Small intestine (tissue), 7 donors: ENCODE measurements around the gene ERG28. TPM values are rescaled to one million over a fixed set of nuclear protein-coding genes. Genes with fewer than 3 reads are reported as not detected.

ENCODE experiments used
- DNase-seq, 2 donors: peaks; one replicate each; pipeline versions ENCODE4 v3.0.0 to v3.0.0-alpha.2; 2013
- FAIRE-seq: peaks from 2 replicates; lab custom pipeline; 2012; peaks lifted over from hg19 to GRCh38; lab: Jason Lieb, UNC
- H3K27ac ChIP-seq, 3 donors: one replicate each; pipeline ENCODE4 v1.5.1; 2013; ENCODE audit warnings: low read length in 2 of 3, mild to moderate bottlenecking in 2 of 3, control low read depth in 1 of 3, inconsistent platforms in 1 of 3, low read depth in 1 of 3, moderate library complexity in 1 of 3
- H3K27me3 ChIP-seq, 3 donors: one replicate each; pipeline ENCODE4 v1.6.1; 2013; ENCODE audit warnings: low read length in 3 of 3, inconsistent platforms in 1 of 3; ENCODE audit not compliant: control insufficient read depth in 3 of 3, insufficient read depth in 3 of 3
- H3K36me3 ChIP-seq, 3 donors: one replicate each; pipeline ENCODE4 v1.6.1; 2013; ENCODE audit warnings: low read length in 3 of 3, inconsistent platforms in 1 of 3, low read depth in 1 of 3, mild to moderate bottlenecking in 1 of 3, moderate library complexity in 1 of 3; ENCODE audit not compliant: control insufficient read depth in 3 of 3, insufficient read depth in 2 of 3
- H3K4me1 ChIP-seq, 3 donors: one replicate each; pipeline ENCODE4 v1.6.1; 2013; ENCODE audit warnings: low read length in 2 of 3, inconsistent platforms in 1 of 3, low read depth in 1 of 3, mild to moderate bottlenecking in 1 of 3, moderate library complexity in 1 of 3; ENCODE audit not compliant: control insufficient read depth in 3 of 3, insufficient read depth in 2 of 3
- H3K4me3 ChIP-seq, 3 donors: one replicate each; pipeline ENCODE4 v1.5.1; 2013; ENCODE audit warnings: low read length in 3 of 3, control low read depth in 1 of 3, inconsistent platforms in 1 of 3, low read depth in 1 of 3, mild to moderate bottlenecking in 1 of 3, moderate library complexity in 1 of 3
- H3K9me3 ChIP-seq, 2 donors: one replicate each; pipeline ENCODE4 v1.6.1; 2013; ENCODE audit warnings: low read depth in 1 of 2, low read length in 1 of 2; ENCODE audit not compliant: control insufficient read depth in 2 of 2, insufficient read depth in 1 of 2
- WGBS, 3 donors: extraction: QIAGEN DNeasy Blood & Tissue Kit; methylation state at CpG; one replicate each; pipeline ENCODE4 v1.1.7; 2013; 5-methylcytosine and 5-hydroxymethylcytosine counted together
- polyA plus RNA-seq, 4 donors: library from polyadenylated mRNA; stranded (reverse) in 3 of 4; unstranded in 1 of 4; fragments of 200-250 nt in 3 of 4; fragments of 120-200 nt in 1 of 4; gene quantifications; one replicate each; pipeline versions ENCODE4 v1.2.1 to v1.2.3, GENCODE V29; 2013
- donor health status: healthy with polysubstance abuse.
- donor health status: control.
- donor health status: control.
- donor health status: Bipolar disorder and iron deficiency.
- donor health status: healthy.

Gene ERG28
- polyA plus RNA-seq, 4 donors: 4.1 to 26.8 (median 14.0) TPM

GRCh38 chr14:75628816-75629215, 31.9 kb downstream of the ERG28 start:
- DNase-seq (no peak), FAIRE-seq (no peak)
- Histone ChIP-seq H3K4me3 (no peak overlapping the region), H3K9me3 (no peaks in the 10 kb centered on the region), H3K4me1 (peaks cover 0 to 29% (median 2%) of the 10 kb centered on the region in 3 donors), H3K36me3 (peaks cover 0 to 2% (median 0%) of the 10 kb centered on the region in 3 donors), H3K27ac (no peak overlapping the region), H3K27me3 (no peaks in the 10 kb centered on the region)
- 77 to 93% (median 81%) methylated on average over 3 of the region's 3 CpGs for WGBS, 3 donors

- 43 to 64% (median 57%) methylated on average over 4 of the region's 4 CpGs for WGBS, 3 donors
- Histone ChIP-seq H3K27me3 (no peaks in the 10 kb centered on the region), H3K4me3 (no peak overlapping the region), H3K27ac (peak overlapping the region in 1 of 3 donors; percentile 48), H3K4me1 (peaks cover 0 to 31% (median 2%) of the 10 kb centered on the region in 3 donors), H3K36me3 (peaks cover 0 to 2% (median 0%) of the 10 kb centered on the region in 3 donors), H3K9me3 (no peaks in the 10 kb centered on the region)
- FAIRE-seq (no peak), DNase-seq (peak; percentile 68 to 80)
Observed at GRCh38 chr14:75627406-75627805, 33.3 kb downstream of the ERG28 start.

GRCh38 chr14:75626863-75627262, 33.8 kb downstream of the ERG28 start:
- Histone ChIP-seq H3K27ac (no peak overlapping the region), H3K27me3 (no peaks in the 10 kb centered on the region), H3K4me3 (no peak overlapping the region), H3K4me1 (peaks cover 0 to 36% (median 2%) of the 10 kb centered on the region in 3 donors), H3K9me3 (no peaks in the 10 kb centered on the region), H3K36me3 (peaks cover 0 to 2% (median 0%) of the 10 kb centered on the region in 3 donors)
- WGBS, 3 donors: 50 to 63% (median 52%) methylated on average over 3 of the region's 3 CpGs
- no peak for DNase-seq
- no peak for FAIRE-seq

- H3K27me3 ChIP-seq: no peaks in the 10 kb centered on the region
- FAIRE-seq (no peak), DNase-seq (no peak)
- peaks cover 0 to 2% (median 0%) of the 10 kb centered on the region in 3 donors for H3K36me3 ChIP-seq
- no peak overlapping the region for H3K27ac ChIP-seq
- WGBS, 3 donors: 93 to 99% (median 97%) methylated on average over 3 of the region's 3 CpGs
- peaks cover 0 to 40% (median 5%) of the 10 kb centered on the region in 3 donors for H3K4me1 ChIP-seq
- no peak overlapping the region for H3K4me3 ChIP-seq
- H3K9me3 ChIP-seq: no peaks in the 10 kb centered on the region
Observed at GRCh38 chr14:75626396-75626795, 34.3 kb downstream of the ERG28 start.

GRCh38 chr14:75625034-75625433, 35.6 kb downstream of the ERG28 start:
- peaks cover 3 to 37% (median 5%) of the 10 kb centered on the region in 3 donors for H3K4me1 ChIP-seq
- no peaks in the 10 kb centered on the region for H3K27me3 ChIP-seq
- FAIRE-seq (no peak), DNase-seq (no peak)
- no peak overlapping the region for H3K4me3 ChIP-seq
- H3K9me3 ChIP-seq: no peaks in the 10 kb centered on the region
- peaks cover 0 to 2% (median 0%) of the 10 kb centered on the region in 3 donors for H3K36me3 ChIP-seq
- 87 to 93% (median 90%) methylated on average over 3 of the region's 3 CpGs for WGBS, 3 donors
- no peak overlapping the region for H3K27ac ChIP-seq

GRCh38 chr14:75619548-75619947, 41.1 kb downstream of the ERG28 start:
- DNase-seq: no peak
- peaks cover 3 to 30% (median 4%) of the 10 kb centered on the region in 3 donors for H3K4me1 ChIP-seq
- H3K4me3 ChIP-seq: no peak overlapping the region
- peak overlapping the region in 2 of 3 donors; percentile 49 to 61 for H3K27ac ChIP-seq
- no peaks in the 10 kb centered on the region for H3K27me3 ChIP-seq
- H3K9me3 ChIP-seq: no peaks in the 10 kb centered on the region
- 81 to 95% (median 85%) methylated on average over 1 of the region's 1 CpG for WGBS, 3 donors
- H3K36me3 ChIP-seq: peaks cover 0 to 2% (median 0%) of the 10 kb centered on the region in 3 donors
- FAIRE-seq: no peak

- WGBS, 3 donors: 60 to 66% (median 64%) methylated on average over 4 of the region's 4 CpGs
- Histone ChIP-seq H3K36me3 (peaks cover 0 to 2% (median 2%) of the 10 kb centered on the region in 3 donors), H3K27me3 (no peaks in the 10 kb centered on the region), H3K9me3 (no peaks in the 10 kb centered on the region), H3K27ac (peak overlapping the region in 1 of 3 donors; percentile 22), H3K4me3 (no peak overlapping the region), H3K4me1 (peaks cover 0 to 8% (median 3%) of the 10 kb centered on the region in 3 donors)
- DNase-seq (no peak), FAIRE-seq (no peak)
Observed at GRCh38 chr14:75615200-75615599, 45.5 kb downstream of the ERG28 start.

GRCh38 chr14:75614179-75614578, 46.5 kb downstream of the ERG28 start:
- 66 to 71% (median 68%) methylated on average over 4 of the region's 4 CpGs for WGBS, 3 donors
- Histone ChIP-seq H3K9me3 (no peaks in the 10 kb centered on the region), H3K27ac (no peak overlapping the region), H3K4me1 (no peaks in the 10 kb centered on the region), H3K4me3 (no peak overlapping the region), H3K36me3 (peaks cover 0 to 2% (median 2%) of the 10 kb centered on the region in 3 donors), H3K27me3 (no peaks in the 10 kb centered on the region)
- FAIRE-seq: no peak
- no peak for DNase-seq

- DNase-seq (no peak), FAIRE-seq (no peak)
- Histone ChIP-seq H3K9me3 (peaks cover 0 to 13% of the 10 kb centered on the region in 2 donors), H3K27ac (no peak overlapping the region), H3K27me3 (no peaks in the 10 kb centered on the region), H3K4me1 (no peaks in the 10 kb centered on the region), H3K36me3 (peaks cover 0 to 2% (median 2%) of the 10 kb centered on the region in 3 donors), H3K4me3 (no peak overlapping the region)
- 76 to 89% (median 88%) methylated on average over 4 of the region's 4 CpGs for WGBS, 3 donors
Observed at GRCh38 chr14:75612157-75612556, 48.5 kb downstream of the ERG28 start.
